ENCODE results near the gene CREB5.
A peak's percentile ranks its signal among the peaks of the same experiment; 100 is the strongest.

CREB5 gene

DNA sequence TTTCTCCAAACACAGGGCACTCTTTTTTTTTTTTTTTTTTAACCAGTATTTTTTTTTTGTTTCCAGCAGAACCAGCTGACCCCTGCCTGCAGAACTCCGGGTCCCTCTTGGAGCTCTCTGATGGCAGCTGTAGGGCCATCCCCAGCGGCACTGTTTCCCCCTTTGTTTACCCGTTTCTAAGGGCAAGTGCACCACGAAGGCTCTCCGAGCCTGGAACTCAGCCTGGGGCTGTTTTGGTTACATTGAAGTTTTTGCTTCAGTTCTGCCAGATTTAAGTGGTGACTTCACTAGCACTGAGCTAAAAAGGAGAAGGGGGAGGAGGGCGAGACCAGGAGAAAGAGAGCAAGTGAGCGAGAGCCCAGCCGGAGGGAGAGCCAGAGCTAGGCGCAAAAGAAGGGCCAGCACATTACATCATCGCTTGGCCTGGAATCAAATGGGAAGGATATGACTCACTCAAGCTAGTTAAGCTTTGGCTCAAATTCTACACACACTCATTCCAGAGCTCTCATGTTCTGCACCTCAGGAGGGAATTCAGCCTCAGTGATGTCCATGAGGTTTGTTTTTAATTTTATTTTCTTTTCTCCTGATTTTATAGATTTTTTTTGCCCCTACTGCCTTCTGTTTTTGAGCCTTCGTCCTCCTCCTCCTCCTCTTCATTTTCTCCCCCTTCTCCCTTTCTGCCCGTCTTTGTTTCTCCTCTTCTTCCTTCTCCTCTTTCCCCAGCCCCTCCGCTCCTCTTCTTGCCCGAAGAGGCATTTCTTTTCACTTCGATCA is 273.5 kb downstream of the CREB5 start:
- peak; percentile 88 for DNase-seq (ENCODE audit: low spot score)

- DNase-seq (ENCODE audit: low spot score), result peak; percentile 16
Observed at GRCh38 chr7:28686418-28686800, 274.1 kb downstream of the CREB5 start.

DNA sequence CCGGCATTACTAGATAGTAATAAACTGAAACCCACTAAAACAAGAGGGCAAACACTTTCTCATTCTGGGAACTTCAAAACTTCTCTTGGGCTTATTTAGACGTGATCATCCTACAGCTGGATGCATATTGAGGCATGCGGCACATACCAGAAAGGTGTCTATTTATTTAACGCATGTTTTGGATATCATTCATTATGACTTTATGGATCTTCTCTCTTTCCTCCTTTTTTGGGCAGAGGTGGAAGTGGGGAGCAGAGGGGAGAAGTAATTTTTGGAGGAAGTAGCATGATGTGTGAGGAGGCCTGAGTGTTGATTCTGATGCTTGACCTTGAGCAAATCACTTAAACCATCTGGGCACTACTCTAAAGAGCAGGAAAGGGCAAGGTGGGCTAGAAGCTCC is 275.2 kb downstream of the CREB5 start:
- DNase-seq (ENCODE audit: low spot score), result no peak

GRCh38 chr7:28688174-28688573 is 275.9 kb downstream of the CREB5 start:
- no peak for DNase-seq (ENCODE audit: low spot score)

DNA sequence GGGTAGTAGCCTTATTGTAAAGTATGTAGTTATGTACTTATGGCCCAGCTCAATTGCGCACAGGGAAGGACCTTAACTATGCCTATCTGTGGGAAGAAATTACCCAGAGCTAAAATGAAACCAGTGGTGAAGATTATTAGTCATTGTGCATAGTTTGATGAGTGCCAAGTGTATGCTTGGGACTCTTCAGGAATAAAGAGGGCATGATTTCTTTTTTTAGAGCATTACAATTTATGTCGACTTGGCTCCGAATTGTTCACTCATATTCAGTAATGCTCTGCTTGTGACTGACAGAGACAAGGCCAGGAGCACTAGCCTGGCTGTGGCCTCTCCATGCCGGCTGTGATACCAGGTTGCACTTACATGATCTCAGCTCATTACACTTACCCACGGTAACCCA is 276.3 kb downstream of the CREB5 start:
- DNase-seq (ENCODE audit: low spot score), result no peak

DNA sequence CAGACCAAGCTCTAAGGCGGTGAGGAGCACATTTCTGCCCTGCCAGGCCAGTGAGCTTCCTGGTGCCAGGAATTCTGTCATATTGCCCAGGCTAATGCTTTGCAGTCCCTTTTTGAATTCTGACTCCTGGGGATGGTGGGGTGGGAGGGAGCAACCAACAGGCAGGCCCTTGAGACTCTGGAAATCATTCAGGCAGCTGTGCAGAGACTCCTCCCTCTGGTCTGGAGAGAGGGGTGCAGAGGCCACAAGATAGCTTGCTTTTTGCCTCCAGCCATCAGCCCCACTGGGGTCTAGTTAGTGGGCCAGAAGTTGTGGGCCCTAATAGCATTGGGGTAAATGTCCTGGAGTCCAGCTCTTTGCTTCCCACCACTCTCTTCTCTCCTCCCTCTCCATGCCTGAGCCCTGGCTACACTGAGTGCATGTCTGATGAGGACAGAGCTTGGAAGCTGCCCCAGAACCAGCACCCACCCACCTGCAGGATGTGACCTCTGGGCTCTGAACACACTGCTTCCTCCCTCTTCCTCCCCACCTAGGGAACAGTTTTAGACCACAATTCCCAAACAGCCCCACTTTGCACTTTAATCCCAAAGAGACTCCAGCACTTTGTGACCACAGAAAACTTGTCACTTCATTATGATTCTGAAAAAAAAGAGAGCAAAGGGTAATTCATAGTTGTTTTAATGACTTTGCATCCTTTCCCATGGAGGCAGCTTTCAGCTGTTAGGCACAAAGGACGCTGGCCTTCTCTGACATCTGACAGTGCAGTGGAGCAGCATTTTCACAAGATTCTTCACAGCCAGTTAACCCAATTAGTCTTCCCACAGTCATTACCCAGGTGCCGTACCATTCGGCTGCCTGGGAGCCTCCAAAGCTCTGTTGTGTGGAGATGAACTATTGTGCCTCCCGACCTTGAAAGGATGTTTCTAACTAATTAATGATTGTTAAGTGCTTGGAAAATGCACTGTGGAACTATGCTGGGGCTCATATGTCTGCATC is 283.3 kb downstream of the CREB5 start:
- DNase-seq (ENCODE audit: low spot score), result no peak

DNA sequence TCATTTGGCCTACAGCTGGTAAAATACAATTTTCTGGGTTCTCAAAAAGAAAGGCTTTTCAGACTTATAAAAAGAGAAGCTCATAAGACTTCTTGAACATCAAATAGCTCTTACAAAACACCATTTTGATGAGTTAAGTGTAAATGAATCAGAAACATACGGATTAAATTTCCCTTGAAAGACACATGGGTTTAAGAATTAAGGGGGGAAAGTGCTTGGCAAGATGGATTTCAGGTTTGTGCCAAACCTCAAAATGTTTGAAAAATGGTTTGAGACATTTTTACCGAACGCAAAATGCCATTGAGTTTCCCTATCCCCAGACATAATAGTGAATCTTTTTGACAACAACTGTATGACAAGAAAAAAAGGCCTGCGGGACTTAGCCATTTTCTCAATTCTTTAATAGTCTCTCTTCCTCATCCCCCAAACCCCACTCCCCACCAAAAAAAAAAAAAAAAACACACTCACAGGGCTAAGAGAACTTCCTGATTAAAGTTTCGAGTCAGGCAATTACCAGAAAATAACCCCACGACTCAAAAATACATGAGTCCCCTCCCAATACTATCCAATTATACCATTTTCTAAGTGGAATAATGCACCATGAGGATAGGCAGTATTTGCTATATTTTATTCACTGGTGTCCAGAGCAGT is 285.7 kb downstream of the CREB5 start:
- no peak for DNase-seq (ENCODE audit: low spot score)

- no peak for DNase-seq (ENCODE audit: low spot score)
Observed at GRCh38 chr7:28698840-28699239, 286.5 kb downstream of the CREB5 start.

DNA sequence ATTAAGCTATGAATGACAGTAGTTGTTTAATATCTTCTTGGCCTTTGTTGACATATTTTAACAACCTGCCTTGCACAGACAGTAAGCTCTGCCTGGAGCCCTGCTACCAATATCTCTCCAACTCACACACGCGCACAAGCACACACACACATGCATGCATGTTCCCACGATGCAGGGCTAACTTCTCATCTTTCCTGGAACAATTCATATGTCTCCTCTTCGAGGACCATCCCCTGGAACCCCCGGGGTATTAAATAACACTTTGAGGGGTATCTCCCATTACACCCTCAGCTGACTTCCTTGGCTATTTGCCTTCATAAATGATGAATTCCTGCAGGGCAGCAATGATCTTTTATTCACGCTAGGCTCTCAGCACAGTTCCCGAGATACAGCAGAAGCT is 287.8 kb downstream of the CREB5 start:
- DNase-seq (ENCODE audit: low spot score), result no peak

DNA sequence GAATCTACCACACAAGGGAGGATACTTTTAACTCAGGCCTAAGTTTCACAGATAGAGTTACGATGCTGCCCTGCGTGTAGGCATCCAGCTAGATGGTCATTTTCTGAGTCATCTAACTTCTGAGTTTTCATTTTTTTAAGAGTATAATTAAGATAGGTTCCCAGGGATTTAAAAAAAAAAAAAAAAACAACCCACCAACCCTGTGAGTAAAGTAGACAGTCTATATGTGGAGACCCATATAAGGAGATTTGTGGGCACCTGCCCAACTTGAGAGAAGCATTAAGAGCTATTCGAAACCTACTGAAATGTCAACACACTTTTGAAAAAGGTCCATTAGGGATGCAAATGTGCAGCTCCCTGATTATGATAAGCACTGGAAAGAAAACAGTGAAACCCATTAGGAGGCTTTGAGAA is 288.5 kb downstream of the CREB5 start:
- no peak for DNase-seq (ENCODE audit: low spot score)

DNA sequence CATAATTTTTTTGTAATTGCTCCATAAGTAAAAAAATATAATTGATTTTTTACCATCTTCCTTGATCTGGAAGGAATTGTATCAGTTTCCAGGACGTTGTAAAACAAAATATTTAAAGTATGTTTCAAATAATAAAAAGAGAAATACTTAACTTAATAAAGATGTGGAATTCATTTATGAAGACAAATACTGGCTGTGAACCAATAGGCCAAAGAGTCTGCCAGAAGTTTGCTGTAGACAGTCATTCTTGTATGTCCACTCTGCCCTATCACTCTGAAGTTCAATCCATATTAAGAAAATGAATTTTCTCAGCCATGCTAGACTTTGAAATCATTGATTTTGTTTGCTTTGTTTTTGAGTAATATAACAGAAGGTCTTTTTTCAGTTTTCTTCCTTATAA is 289.4 kb downstream of the CREB5 start:
- DNase-seq (ENCODE audit: low spot score), result no peak

- no peak for DNase-seq (ENCODE audit: low spot score)
Observed at GRCh38 chr7:28702171-28702570, 289.9 kb downstream of the CREB5 start.

- DNase-seq (ENCODE audit: low spot score), result no peak
Observed at GRCh38 chr7:28703037-28703765, 290.9 kb downstream of the CREB5 start.

- DNase-seq (ENCODE audit: low spot score), result no peak
Observed at GRCh38 chr7:28704706-28705105, 292.4 kb downstream of the CREB5 start.

DNA sequence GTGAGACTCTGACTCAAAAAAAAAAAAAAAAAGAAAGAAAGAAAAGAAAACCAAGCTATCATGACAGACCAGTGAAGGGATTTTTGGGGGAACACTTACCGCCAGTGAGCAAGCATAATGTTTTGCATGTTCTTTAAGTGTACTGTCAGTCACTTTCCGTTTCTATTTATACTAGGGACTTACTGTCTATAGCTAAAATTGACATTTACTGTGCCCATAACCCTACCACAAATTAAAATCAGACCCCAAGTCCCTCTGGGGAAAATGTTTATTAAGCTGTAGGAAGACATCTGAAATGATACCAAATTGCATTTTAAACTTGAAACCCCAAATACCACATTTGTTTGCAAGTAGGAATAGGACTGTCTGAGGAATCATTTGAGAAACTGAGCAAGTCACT is 293.0 kb downstream of the CREB5 start:
- no peak for DNase-seq (ENCODE audit: low spot score)

GRCh38 chr7:28706584-28706983 is 294.3 kb downstream of the CREB5 start:
- DNase-seq (ENCODE audit: low spot score), result no peak

DNA sequence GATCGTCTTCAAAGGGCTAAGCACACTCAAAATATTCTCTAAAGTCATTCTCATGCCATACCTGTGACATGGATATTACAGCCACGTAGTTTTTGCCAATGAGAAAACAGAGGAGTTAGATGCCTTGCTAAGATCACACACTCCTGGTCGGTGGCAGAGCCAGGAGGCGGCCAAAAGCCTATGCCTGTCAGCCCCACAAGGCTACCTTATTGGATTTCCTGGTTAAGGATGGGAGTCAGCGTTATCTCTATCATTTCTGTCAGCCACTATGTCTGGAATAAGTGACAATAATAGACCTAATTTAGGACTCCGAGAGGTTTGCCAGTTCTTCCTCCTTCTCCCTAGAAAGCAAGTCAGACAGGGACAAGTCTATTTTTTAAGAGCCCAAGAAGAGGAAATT is 295.0 kb downstream of the CREB5 start:
- no peak for DNase-seq (ENCODE audit: low spot score)

DNA sequence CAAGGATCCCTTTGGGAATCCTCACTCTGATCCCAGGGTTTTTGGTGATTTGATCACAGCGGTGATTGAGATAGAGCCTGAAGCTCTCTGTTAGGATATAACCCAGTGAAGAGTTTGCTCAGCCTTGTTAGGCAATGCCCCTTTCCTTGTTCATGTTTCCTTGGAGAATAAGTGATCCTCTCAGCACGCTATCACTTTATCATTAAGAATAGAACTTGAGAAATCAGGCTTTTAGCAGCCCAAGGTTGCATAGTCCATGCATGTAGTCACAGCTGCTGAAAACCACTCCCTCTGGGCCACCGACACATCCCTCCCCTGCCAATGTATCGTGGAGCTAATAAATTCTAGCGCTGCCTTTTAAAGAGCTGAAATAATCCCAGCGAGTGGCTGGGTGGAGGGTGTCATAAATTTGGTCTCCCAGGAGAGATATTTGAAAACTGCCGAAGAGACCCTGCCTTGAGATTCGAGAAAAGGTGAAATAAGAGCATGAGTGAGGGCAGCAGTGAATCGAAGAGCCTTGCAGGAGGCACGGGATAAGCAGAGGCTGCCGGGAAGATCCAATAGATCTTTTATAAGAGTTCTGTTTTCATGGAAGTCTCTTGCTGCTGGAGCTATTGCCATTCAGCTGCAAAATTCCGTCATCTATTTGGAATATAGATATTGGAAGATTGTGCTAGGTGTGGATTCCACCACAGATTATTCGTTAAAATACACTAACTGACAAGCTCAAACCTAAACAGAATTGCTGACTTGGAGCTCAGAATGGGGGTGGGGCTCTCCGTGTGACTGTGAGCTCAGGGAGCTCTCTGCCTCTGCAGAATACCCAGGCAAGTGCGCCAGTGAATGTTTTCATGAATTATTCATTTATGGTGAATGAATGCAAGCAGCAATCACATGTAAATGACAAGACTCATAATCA is 296.0 kb downstream of the CREB5 start:
- DNase-seq (ENCODE audit: low spot score), result no peak

- DNase-seq (ENCODE audit: low spot score), result no peak
Observed at GRCh38 chr7:28709748-28710147, 297.4 kb downstream of the CREB5 start.

GRCh38 chr7:28711114-28711513 is 298.8 kb downstream of the CREB5 start:
- DNase-seq (ENCODE audit: low spot score), result no peak
